ENCODE results near the gene NOX1.

DNA sequence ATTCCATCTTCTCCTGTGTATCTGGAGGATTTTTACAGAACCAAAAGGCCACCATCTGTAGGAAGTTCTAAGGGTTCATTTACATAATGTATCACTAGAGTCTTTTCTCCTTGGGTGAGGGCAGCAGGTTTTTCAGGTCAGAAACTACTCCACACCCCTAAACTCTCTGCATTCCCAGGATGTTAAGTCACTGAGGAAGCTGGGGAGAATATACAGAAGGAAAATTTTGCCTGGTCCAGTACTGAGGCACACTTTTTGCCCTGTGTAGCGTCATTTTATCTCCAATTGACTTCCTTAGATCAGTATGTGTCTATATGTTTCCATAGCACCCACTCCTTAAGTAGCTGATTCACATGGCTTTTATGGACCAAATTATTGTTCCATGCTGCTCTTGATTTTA is 37.6 kb upstream of the NOX1 start:
- TF ChIP-seq, protein P1, sequence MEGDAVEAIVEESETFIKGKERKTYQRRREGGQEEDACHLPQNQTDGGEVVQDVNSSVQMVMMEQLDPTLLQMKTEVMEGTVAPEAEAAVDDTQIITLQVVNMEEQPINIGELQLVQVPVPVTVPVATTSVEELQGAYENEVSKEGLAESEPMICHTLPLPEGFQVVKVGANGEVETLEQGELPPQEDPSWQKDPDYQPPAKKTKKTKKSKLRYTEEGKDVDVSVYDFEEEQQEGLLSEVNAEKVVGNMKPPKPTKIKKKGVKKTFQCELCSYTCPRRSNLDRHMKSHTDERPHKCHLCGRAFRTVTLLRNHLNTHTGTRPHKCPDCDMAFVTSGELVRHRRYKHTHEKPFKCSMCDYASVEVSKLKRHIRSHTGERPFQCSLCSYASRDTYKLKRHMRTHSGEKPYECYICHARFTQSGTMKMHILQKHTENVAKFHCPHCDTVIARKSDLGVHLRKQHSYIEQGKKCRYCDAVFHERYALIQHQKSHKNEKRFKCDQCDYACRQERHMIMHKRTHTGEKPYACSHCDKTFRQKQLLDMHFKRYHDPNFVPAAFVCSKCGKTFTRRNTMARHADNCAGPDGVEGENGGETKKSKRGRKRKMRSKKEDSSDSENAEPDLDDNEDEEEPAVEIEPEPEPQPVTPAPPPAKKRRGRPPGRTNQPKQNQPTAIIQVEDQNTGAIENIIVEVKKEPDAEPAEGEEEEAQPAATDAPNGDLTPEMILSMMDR (IDR thresholded peaks at IDR 0.05): no peak
- no peak for TF ChIP-seq POLR2A (IDR thresholded peaks at IDR 0.05)
